Osteocyte (in vitro differentiated cells): ENCODE data around the gene LAMA5. TPM values are rescaled to one million over a fixed set of nuclear protein-coding genes. Genes with fewer than 3 reads are reported as not detected.

Experiments used
- DNase-seq: peaks from one replicate; pipeline ENCODE4 v3.0.0; 2021; ENCODE audit warnings: mixed read lengths; ENCODE audit not compliant: unreplicated experiment; ENCODE audit errors: extremely low spot score
- H3K27ac Mint-ChIP-seq: one replicate; pipeline ENCODE4 v1.8.0; 2021; ENCODE audit warnings: mild to moderate bottlenecking, mixed read lengths; ENCODE audit not compliant: unreplicated experiment
- H3K27me3 Mint-ChIP-seq: one replicate; pipeline ENCODE4 v1.8.0; 2021; ENCODE audit warnings: mixed read lengths; ENCODE audit not compliant: unreplicated experiment
- H3K36me3 Mint-ChIP-seq: one replicate; pipeline ENCODE4 v1.8.0; 2021; ENCODE audit warnings: mixed read lengths; ENCODE audit not compliant: unreplicated experiment
- H3K4me1 Mint-ChIP-seq: one replicate; pipeline ENCODE4 v1.8.0; 2021; ENCODE audit warnings: mixed read lengths; ENCODE audit not compliant: unreplicated experiment
- H3K4me3 Mint-ChIP-seq: one replicate; pipeline ENCODE4 v1.8.0; 2021; ENCODE audit warnings: mild to moderate bottlenecking, moderate library complexity, mixed read lengths; ENCODE audit not compliant: unreplicated experiment
- H3K9me3 Mint-ChIP-seq: one replicate; pipeline ENCODE4 v1.8.0; 2021; ENCODE audit warnings: mixed read lengths; ENCODE audit not compliant: unreplicated experiment
- total RNA-seq: library from RNA; stranded (reverse); gene quantifications from 2 replicates; pipeline ENCODE4 v1.2.1, GENCODE V29; 2021
- TF ChIP-seq, protein P1 (sequence below): fragments of 200-600 bp; sonication (generic); IDR thresholded peaks from 2 replicates; pipeline ENCODE4 v1.5.0; 2021; ENCODE audit warnings: antibody characterized with exemption, mild to moderate bottlenecking, moderate library complexity

The LAMA5 gene
- total RNA-seq, 1 donor from 2014 or later = 201 TPM

DNA sequence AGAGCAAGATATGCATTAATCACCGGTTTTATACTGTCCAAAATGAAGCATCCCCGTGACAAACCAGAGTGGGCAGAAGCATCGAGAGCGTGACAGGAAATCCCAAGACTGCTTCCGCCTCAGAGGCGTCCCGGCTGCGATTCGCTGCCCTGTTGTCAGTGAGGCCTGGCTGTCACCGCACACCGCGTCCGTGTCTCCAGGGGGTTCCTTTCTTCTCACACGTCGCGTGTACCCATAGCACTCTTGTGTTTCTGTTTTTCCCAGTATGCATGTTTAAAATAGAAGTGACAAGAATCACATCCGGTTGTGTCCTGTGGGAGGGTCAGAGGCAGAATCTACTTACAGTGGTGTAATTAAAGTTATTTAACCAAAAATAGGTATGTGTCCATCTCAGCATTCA is 72.6 kb downstream of the LAMA5 start:
- no peak overlapping the region for H3K4me3 Mint-ChIP-seq
- H3K4me1 Mint-ChIP-seq = no peaks in the 10 kb centered on the region

DNA sequence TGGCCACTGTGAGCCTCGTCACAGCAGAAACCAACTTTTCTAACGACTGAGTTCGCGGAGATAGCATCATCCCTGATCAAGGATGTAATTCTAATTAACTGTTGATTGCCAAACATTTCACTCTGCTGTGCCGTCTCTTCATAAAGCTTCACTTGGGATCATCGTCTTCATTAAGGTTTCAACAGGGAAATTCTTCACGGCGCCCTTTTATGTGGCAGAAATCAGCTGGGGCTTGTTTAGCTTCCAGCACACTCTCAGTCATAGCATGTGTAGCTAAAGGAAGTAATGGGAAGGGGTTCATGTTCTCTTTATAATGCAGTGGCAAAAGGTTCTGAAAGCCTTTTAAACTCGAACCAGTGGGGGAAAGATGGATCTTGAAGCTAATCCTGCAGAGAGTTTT is 73.2 kb downstream of the LAMA5 start:
- DNase-seq = no peak
- TF ChIP-seq, protein P1, sequence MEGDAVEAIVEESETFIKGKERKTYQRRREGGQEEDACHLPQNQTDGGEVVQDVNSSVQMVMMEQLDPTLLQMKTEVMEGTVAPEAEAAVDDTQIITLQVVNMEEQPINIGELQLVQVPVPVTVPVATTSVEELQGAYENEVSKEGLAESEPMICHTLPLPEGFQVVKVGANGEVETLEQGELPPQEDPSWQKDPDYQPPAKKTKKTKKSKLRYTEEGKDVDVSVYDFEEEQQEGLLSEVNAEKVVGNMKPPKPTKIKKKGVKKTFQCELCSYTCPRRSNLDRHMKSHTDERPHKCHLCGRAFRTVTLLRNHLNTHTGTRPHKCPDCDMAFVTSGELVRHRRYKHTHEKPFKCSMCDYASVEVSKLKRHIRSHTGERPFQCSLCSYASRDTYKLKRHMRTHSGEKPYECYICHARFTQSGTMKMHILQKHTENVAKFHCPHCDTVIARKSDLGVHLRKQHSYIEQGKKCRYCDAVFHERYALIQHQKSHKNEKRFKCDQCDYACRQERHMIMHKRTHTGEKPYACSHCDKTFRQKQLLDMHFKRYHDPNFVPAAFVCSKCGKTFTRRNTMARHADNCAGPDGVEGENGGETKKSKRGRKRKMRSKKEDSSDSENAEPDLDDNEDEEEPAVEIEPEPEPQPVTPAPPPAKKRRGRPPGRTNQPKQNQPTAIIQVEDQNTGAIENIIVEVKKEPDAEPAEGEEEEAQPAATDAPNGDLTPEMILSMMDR = no peak
- peaks cover 31% of the 10 kb centered on the region for H3K36me3 Mint-ChIP-seq
- H3K4me1 Mint-ChIP-seq = no peaks in the 10 kb centered on the region
- H3K27ac Mint-ChIP-seq = no peak overlapping the region
- H3K27me3 Mint-ChIP-seq = no peaks in the 10 kb centered on the region
- H3K4me3 Mint-ChIP-seq = no peak overlapping the region
- no peaks in the 10 kb centered on the region for H3K9me3 Mint-ChIP-seq

More for the DNA sequence above, 72.6 kb downstream of the LAMA5 start:
- TF ChIP-seq, protein P1 = no peak
- Mint-ChIP-seq H3K27me3 (no peaks in the 10 kb centered on the region), H3K27ac (no peak overlapping the region), H3K36me3 (peaks cover 31% of the 10 kb centered on the region), H3K9me3 (no peaks in the 10 kb centered on the region)
- DNase-seq = no peak

DNA sequence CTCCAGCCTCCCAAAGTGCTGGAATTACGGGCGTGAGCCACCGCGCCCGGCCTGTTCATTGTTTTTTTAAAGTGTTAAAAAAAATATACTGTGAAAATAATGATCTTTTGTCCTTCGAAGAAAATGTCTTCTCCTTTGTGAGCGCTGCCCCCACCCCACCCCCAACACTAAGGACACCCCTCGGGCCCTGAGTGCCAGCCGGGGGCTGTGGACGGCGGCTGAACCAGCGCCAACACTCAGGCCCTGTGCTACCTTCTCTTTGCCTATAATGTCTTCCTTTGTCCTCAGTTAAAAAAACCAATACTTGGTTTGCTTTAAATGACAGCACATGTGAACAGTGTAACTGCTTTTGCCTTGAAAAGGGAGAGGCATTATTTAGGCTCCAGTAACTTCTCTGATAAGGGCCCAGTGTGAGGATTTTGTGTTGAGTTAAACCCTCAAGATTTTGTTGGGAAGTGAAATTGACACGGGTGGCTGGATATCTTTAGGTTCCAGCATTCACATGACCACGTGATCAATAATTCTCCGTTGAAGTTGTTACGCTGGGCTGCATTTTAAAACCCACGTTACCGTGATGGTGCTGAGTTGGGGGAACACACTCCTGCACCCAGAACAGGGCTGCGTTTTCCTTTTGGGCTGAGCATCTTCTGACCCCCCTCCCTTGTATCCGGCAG is 73.9 kb downstream of the LAMA5 start:
- H3K27me3 Mint-ChIP-seq = no peaks in the 10 kb centered on the region
- no peaks in the 10 kb centered on the region for H3K4me1 Mint-ChIP-seq
- H3K27ac Mint-ChIP-seq = no peak overlapping the region
- no peaks in the 10 kb centered on the region for H3K9me3 Mint-ChIP-seq
- peaks cover 35% of the 10 kb centered on the region for H3K36me3 Mint-ChIP-seq
- no peak for DNase-seq
- TF ChIP-seq, protein P1 = no peak
- H3K4me3 Mint-ChIP-seq = no peak overlapping the region

DNA sequence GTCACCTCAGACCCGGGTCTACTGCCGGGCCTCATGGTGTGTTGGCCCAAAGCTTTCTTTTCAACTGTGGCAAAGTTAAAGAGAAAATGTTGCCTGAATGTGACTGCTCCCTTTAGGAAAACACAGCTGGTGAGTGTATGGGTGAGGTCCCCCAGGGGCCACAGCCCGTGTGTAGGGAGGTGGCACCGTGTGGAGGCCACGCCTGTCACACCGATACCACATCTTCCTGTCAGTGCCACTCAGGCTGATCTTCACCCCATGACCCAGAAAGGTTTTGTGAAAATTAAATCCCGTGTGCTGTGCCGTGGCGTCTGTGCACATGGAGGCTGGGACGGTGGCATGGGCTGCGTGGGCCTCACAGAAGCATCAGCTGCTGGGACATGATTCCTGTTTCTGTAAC is 75.0 kb downstream of the LAMA5 start:
- Mint-ChIP-seq H3K36me3 (peaks cover 35% of the 10 kb centered on the region), H3K4me1 (no peaks in the 10 kb centered on the region), H3K4me3 (no peak overlapping the region), H3K27ac (no peak overlapping the region), H3K9me3 (no peaks in the 10 kb centered on the region), H3K27me3 (no peaks in the 10 kb centered on the region)
- DNase-seq = no peak
- TF ChIP-seq, protein P1 = no peak

DNA sequence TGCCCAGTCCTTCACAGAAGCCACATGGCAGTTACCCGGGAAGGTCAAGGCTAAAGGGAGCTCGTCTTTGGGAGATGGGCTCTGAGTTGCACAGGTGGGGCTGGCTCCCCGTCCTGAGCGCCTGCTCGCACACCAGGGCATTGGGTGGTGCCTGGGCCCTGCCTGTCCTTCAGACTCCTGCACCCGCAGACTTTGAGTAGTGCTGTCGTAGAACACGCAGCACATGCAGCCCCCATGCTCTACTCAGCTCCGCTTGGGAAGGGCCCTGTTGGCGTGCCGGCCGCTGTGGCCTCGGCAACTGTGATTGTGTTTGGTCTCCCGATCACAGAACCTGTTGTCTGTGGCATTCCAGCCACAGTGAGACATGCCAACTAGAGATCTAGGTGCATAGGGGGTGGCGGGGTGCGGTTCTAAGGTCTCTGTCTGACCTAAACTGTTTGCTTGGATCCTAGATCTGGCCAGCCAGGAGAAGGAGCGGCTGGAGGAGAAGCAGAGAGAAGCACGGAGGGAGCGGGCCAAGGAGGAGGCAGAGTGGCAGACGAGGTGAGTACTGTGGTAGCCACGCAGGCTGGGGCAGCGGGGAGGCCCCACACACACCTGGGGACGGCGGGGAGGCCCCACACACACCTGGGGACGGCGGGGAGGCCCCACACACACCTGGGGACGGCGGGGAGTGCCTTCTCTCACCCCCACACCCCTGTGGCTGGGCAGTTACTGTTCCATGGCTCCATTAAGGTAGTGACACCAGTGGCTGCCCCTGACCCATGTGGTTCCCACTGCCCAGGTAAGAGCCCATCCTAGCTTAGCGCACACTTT is 75.7 kb downstream of the LAMA5 start:
- no peaks in the 10 kb centered on the region for H3K4me1 Mint-ChIP-seq
- no peaks in the 10 kb centered on the region for H3K27me3 Mint-ChIP-seq
- H3K9me3 Mint-ChIP-seq = no peaks in the 10 kb centered on the region
- H3K4me3 Mint-ChIP-seq = no peak overlapping the region
- peaks cover 39% of the 10 kb centered on the region for H3K36me3 Mint-ChIP-seq
- no peak for DNase-seq
- TF ChIP-seq, protein P1 = no peak
- H3K27ac Mint-ChIP-seq = no peak overlapping the region
